CD4-positive, alpha-beta T cell treated with Interleukin-15 for 4 hours (primary cell): ENCODE results near the gene S1PR5.

ENCODE experiments used
- DNase-seq: peaks from one replicate; pipeline ENCODE4 v3.0.0-alpha.2; 2020; ENCODE audit warnings: low spot score

S1PR5 gene

DNA sequence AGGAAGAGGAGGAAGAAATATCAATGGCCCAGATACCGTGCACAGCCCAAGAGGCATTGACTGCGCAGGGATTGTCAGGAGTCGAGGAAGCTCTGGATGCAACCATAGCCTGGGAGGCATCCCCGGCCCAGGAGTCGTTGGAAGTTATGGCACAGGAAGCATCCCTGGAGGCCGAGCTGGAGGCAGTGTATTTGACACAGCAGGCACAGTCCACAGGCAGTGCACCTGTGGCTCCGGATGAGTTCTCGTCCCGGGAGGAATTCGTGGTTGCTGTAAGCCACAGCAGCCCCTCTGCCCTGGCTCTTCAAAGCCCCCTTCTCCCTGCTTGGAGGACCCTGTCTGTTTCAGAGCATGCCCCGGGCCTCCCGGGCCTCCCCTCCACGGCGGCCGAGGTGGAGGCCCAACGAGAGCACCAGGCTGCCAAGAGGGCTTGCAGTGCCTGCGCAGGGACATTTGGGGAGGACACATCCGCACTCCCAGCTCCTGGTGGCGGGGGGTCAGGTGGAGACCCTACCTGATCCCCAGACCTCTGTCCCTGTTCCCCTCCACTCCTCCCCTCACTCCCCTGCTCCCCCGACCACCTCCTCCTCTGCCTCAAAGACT is 50.0 kb downstream of the S1PR5 start:
- DNase-seq: no peak

DNA sequence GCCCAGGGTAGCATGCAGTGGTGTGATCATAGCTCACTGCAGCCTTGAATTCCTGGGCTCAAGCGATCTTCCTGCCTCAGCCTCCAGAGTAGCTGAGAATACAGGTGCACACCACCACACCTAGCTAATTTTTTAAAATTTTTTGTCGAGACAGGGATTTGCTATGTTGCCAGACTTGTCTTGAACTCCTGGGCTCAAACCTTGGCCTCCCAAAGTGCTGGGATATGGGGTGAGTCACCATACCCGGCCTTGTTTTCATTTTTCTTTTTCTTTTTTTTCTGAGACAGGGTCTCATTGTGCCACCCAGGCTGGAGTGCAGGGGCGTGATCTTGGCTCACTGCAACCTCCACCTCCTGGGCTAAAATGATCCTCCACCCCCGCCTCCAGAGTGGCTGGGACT is 52.8 kb downstream of the S1PR5 start:
- no peak for DNase-seq
